ENCODE data around the gene TP53. TPM values are rescaled to one million over a fixed set of nuclear protein-coding genes. Genes with fewer than 3 reads are reported as not detected.
A peak's percentile ranks its signal among the peaks of the same experiment; 100 is the strongest.

Gene TP53
- 100 to 1,000 TPM; 123 to 129 TPM for total RNA-seq

GRCh38 chr17:7687072-7687907, at the start of gene TP53:
Gene TP53 (minus strand): TSS chr17:7687490. CDS start chr17:7676594, 10,896 bp downstream.
- Mint-ChIP-seq H3K9me3 (no peaks in the 10 kb centered on the region), H3K4me1 (ENCODE audit: low read depth) (peaks cover 35% of the 10 kb centered on the region), H3K4me3 (peak within 1 kb of the TSS; percentile 100), H3K27me3 (no peaks in the 10 kb centered on the region), H3K36me3 (peaks cover 32% of the 10 kb centered on the region), H3K27ac (peak within 1 kb of the TSS; percentile 100)
- intact Hi-C loops (cut with micrococcal nuclease), result loop anchor here (2.0 to 10.0 kb wide), 6 partner anchors 148 to 748 kb away; partner anchors contain the start of genes CTDNEP1, EIF5A, ELP5 and KDM6B
- ChIA-PET CTCF (interaction anchor here (0.7 to 5.8 kb wide), 38 partner anchors 14 to 641 kb away, joined by 3 to 61 read pairs (median 6); partner anchors contain the start of genes ATP1B2, CNTROB, FXR2 and MPDU1), POLR2A (interaction anchor here (0.5 to 5.3 kb wide), 40 partner anchors 16 to 689 kb away, joined by 3 to 56 read pairs (median 4); partner anchors contain the start of genes ATP1B2, CD68, CTC1 and CTDNEP1)
- peak; percentile 94 for DNase-seq

GRCh38 chr17:7732981-7733539, 45.8 kb upstream of the TP53 start:
- POLR2A ChIA-PET, result no interaction called here

GRCh38 chr17:7729816-7730215, 42.5 kb upstream of the TP53 start:
- ChIA-PET CTCF (interaction anchor here (0.8 kb wide), 1 partner anchor 10 kb away, joined by 3 read pairs; no protein-coding TSS in a partner anchor), POLR2A (no interaction called here)
- no peak for DNase-seq
- Mint-ChIP-seq H3K4me1 (ENCODE audit: low read depth) (no peaks in the 10 kb centered on the region), H3K4me3 (no peak overlapping the region), H3K27me3 (peaks cover 9% of the 10 kb centered on the region), H3K36me3 (no peaks in the 10 kb centered on the region), H3K27ac (no peak overlapping the region), H3K9me3 (no peaks in the 10 kb centered on the region)
- intact Hi-C loops (cut with micrococcal nuclease), result no loop called here

More at GRCh38 chr17:7732981-7733539, 45.8 kb upstream of the TP53 start:
- CTCF ChIA-PET, result no interaction called here
- Mint-ChIP-seq H3K27ac (no peak overlapping the region), H3K27me3 (peaks cover 1% of the 10 kb centered on the region), H3K36me3 (no peaks in the 10 kb centered on the region), H3K4me1 (ENCODE audit: low read depth) (no peaks in the 10 kb centered on the region), H3K4me3 (no peak overlapping the region), H3K9me3 (no peaks in the 10 kb centered on the region)
- DNase-seq, result no peak
- intact Hi-C loops (cut with micrococcal nuclease), result no loop called here

- POLR2A ChIA-PET, result no interaction called here
- Mint-ChIP-seq H3K36me3 (no peaks in the 10 kb centered on the region), H3K27ac (no peak overlapping the region), H3K4me1 (ENCODE audit: low read depth) (no peaks in the 10 kb centered on the region), H3K27me3 (peaks cover 17% of the 10 kb centered on the region), H3K4me3 (no peak overlapping the region), H3K9me3 (no peaks in the 10 kb centered on the region)
- CTCF ChIA-PET, result no interaction called here
- intact Hi-C loops (cut with micrococcal nuclease), result no loop called here
- DNase-seq, result no peak
Observed at GRCh38 chr17:7727886-7728285, 40.6 kb upstream of the TP53 start.

GRCh38 chr17:7721612-7722011, 34.3 kb upstream of the TP53 start:
- H3K27me3 Mint-ChIP-seq, result peaks cover 48% of the 10 kb centered on the region
- peaks cover 11% of the 10 kb centered on the region for H3K4me1 Mint-ChIP-seq (ENCODE audit: low read depth)
- H3K4me3 Mint-ChIP-seq, result no peak overlapping the region
- H3K9me3 Mint-ChIP-seq, result no peaks in the 10 kb centered on the region
- POLR2A ChIA-PET, result no interaction called here
- no peak overlapping the region for H3K27ac Mint-ChIP-seq
- CTCF ChIA-PET, result interaction anchor here (1.6 kb wide), 1 partner anchor 34 kb away, joined by 5 read pairs; the partner anchor contains the start of gene TP53
- intact Hi-C loops (cut with micrococcal nuclease), result no loop called here
- DNase-seq, result no peak
- H3K36me3 Mint-ChIP-seq, result no peaks in the 10 kb centered on the region

GRCh38 chr17:7720125-7720524, 32.8 kb upstream of the TP53 start:
- Mint-ChIP-seq H3K4me3 (no peak overlapping the region), H3K27me3 (peaks cover 56% of the 10 kb centered on the region), H3K4me1 (ENCODE audit: low read depth) (peaks cover 14% of the 10 kb centered on the region), H3K36me3 (no peaks in the 10 kb centered on the region), H3K9me3 (no peaks in the 10 kb centered on the region), H3K27ac (no peak overlapping the region)
- ChIA-PET POLR2A (no interaction called here), CTCF (interaction anchor here (0.5 to 0.6 kb wide), 2 partner anchors 10 to 28 kb away, joined by 3 to 4 read pairs; no protein-coding TSS in a partner anchor)
- intact Hi-C loops (cut with micrococcal nuclease), result no loop called here
- DNase-seq, result no peak

GRCh38 chr17:7719661-7720060, 32.4 kb upstream of the TP53 start:
- no peak for DNase-seq
- no peaks in the 10 kb centered on the region for H3K9me3 Mint-ChIP-seq
- no peaks in the 10 kb centered on the region for H3K36me3 Mint-ChIP-seq
- ChIA-PET POLR2A (no interaction called here), CTCF (interaction anchor here (0.5 kb wide), 1 partner anchor 27 kb away, joined by 4 read pairs; no protein-coding TSS in a partner anchor)
- peaks cover 58% of the 10 kb centered on the region for H3K27me3 Mint-ChIP-seq
- no peak overlapping the region for H3K4me3 Mint-ChIP-seq
- no peak overlapping the region for H3K27ac Mint-ChIP-seq
- peaks cover 14% of the 10 kb centered on the region for H3K4me1 Mint-ChIP-seq (ENCODE audit: low read depth)
- intact Hi-C loops (cut with micrococcal nuclease), result no loop called here

GRCh38 chr17:7717756-7718350, 30.6 kb upstream of the TP53 start:
- peaks cover 14% of the 10 kb centered on the region for H3K4me1 Mint-ChIP-seq (ENCODE audit: low read depth)
- intact Hi-C loops (cut with micrococcal nuclease), result no loop called here
- ChIA-PET POLR2A (no interaction called here), CTCF (interaction anchor here (0.6 to 1.1 kb wide), 2 partner anchors 87 to 247 kb away, joined by 3 to 4 read pairs; partner anchors contain the start of gene SHBG)
- H3K27me3 Mint-ChIP-seq, result peaks cover 62% of the 10 kb centered on the region
- H3K36me3 Mint-ChIP-seq, result no peaks in the 10 kb centered on the region
- H3K27ac Mint-ChIP-seq, result no peak overlapping the region
- no peaks in the 10 kb centered on the region for H3K9me3 Mint-ChIP-seq
- peak; percentile 40 for DNase-seq
- H3K4me3 Mint-ChIP-seq, result peak overlapping the region; percentile 28

GRCh38 chr17:7716901-7717755, 29.8 kb upstream of the TP53 start, which contains the start of gene DNAH2:
Gene DNAH2 (plus strand): TSS chr17:7717744. CDS start chr17:7719735, 1,991 bp downstream.
- H3K27me3 Mint-ChIP-seq, result peaks cover 66% of the 10 kb centered on the region
- DNase-seq, result peak; percentile 54
- peak within 1 kb of the TSS; percentile 73 for H3K4me3 Mint-ChIP-seq
- intact Hi-C loops (cut with micrococcal nuclease), result no loop called here
- H3K9me3 Mint-ChIP-seq, result no peaks in the 10 kb centered on the region
- POLR2A ChIA-PET, result no interaction called here
- no peak within 1 kb of the TSS for H3K27ac Mint-ChIP-seq
- CTCF ChIA-PET, result interaction anchor here (1.1 to 1.2 kb wide), 2 partner anchors 35 to 87 kb away, joined by 3 to 4 read pairs; partner anchors contain the start of gene SHBG
- H3K36me3 Mint-ChIP-seq, result no peaks in the 10 kb centered on the region
- peaks cover 14% of the 10 kb centered on the region for H3K4me1 Mint-ChIP-seq (ENCODE audit: low read depth)

GRCh38 chr17:7715936-7716886, 28.9 kb upstream of the TP53 start:
- no peaks in the 10 kb centered on the region for H3K9me3 Mint-ChIP-seq
- H3K4me3 Mint-ChIP-seq, result peak overlapping the region; percentile 36
- DNase-seq, result no peak
- peaks cover 14% of the 10 kb centered on the region for H3K4me1 Mint-ChIP-seq (ENCODE audit: low read depth)
- ChIA-PET POLR2A (no interaction called here), CTCF (interaction anchor here (1.1 to 1.2 kb wide), 2 partner anchors 34 to 86 kb away, joined by 3 to 4 read pairs; partner anchors contain the start of gene SHBG)
- no peak overlapping the region for H3K27ac Mint-ChIP-seq
- H3K36me3 Mint-ChIP-seq, result no peaks in the 10 kb centered on the region
- intact Hi-C loops (cut with micrococcal nuclease), result no loop called here
- peaks cover 69% of the 10 kb centered on the region for H3K27me3 Mint-ChIP-seq

All from activated CD4-positive, alpha-beta memory T cell treated with anti-CD3 and anti-CD28 coated beads for 36 hours (primary cell).